Activated CD4-positive, alpha-beta memory T cell treated with anti-CD3 and anti-CD28 coated beads for 36 hours (primary cell): ENCODE data around the gene KRT33B. TPM values are rescaled to one million over a fixed set of nuclear protein-coding genes. Genes with fewer than 3 reads are reported as not detected.

Experiments used
- CTCF ChIA-PET: fragments of 350-600 bp; sonication (Branson Sonifier 250); formaldehyde crosslinking; loops from one replicate; lab custom pipeline; 2021; ENCODE audit warnings: antibody characterized with exemption, inconsistent platforms; lab: Charles Lee
- POLR2A ChIA-PET: fragments of 350-600 bp; sonication (Branson Sonifier 250); formaldehyde crosslinking; loops from one replicate; lab custom pipeline; 2021; ENCODE audit warnings: antibody characterized with exemption; lab: Charles Lee
- DNase-seq: peaks from one replicate; pipeline ENCODE4 v3.0.0-alpha.2; 2020
- H3K27ac Mint-ChIP-seq: one replicate; pipeline ENCODE4 v1.8.0; 2021; ENCODE audit warnings: mixed read lengths
- H3K27me3 Mint-ChIP-seq: one replicate; pipeline ENCODE4 v1.8.0; 2021; ENCODE audit warnings: mixed read lengths
- H3K36me3 Mint-ChIP-seq: one replicate; pipeline ENCODE4 v1.8.0; 2021; ENCODE audit warnings: mixed read lengths
- H3K4me1 Mint-ChIP-seq: one replicate; pipeline ENCODE4 v1.8.0; 2021; ENCODE audit warnings: low read depth, mixed read lengths
- H3K4me3 Mint-ChIP-seq: one replicate; pipeline ENCODE4 v1.8.0; 2021; ENCODE audit warnings: mild to moderate bottlenecking, mixed read lengths
- H3K9me3 Mint-ChIP-seq: one replicate; pipeline ENCODE4 v1.8.0; 2021; ENCODE audit warnings: mixed read lengths
- intact Hi-C: fragments of 100-400 bp; cut with micrococcal nuclease; formaldehyde crosslinking; loops from one replicate; pipeline ENCODE4 v1.15.1; 2023
- total RNA-seq, 2 experiments: library from RNA; stranded (reverse); gene quantifications; one replicate each; pipeline ENCODE4 v1.2.3, GENCODE V29; 2021

The KRT33B gene
- total RNA-seq, 2 experiments from 2014 or later, result not detected

DNA sequence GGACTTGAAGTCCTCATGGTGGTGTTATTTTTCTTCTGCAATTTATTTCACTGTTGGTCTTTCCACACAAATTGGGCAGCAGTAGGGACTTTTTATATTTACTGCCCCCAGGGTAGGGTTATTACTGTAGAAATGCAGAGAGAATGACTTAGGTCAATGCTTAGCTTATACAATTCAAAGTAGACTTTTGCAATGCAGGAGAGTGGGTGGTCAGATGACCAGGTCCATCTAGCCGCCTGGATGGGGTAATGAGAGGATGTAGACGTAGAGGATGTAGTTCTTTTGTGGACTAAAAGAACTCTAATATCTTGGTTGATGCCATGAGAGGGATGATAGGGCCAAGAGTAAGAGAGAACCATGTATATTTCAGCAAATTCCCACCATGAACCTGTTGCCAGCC lies 51.4 kb downstream of the KRT33B start:
- Mint-ChIP-seq H3K4me3 (no peak overlapping the region), H3K4me1 (peaks cover 9% of the 10 kb centered on the region), H3K9me3 (peaks cover 14% of the 10 kb centered on the region), H3K36me3 (peaks cover 6% of the 10 kb centered on the region), H3K27me3 (no peaks in the 10 kb centered on the region), H3K27ac (no peak overlapping the region)
- intact Hi-C loops, result no loop called here
- CTCF ChIA-PET, result no interaction called here
- DNase-seq, result no peak
- POLR2A ChIA-PET, result no interaction called here

DNA sequence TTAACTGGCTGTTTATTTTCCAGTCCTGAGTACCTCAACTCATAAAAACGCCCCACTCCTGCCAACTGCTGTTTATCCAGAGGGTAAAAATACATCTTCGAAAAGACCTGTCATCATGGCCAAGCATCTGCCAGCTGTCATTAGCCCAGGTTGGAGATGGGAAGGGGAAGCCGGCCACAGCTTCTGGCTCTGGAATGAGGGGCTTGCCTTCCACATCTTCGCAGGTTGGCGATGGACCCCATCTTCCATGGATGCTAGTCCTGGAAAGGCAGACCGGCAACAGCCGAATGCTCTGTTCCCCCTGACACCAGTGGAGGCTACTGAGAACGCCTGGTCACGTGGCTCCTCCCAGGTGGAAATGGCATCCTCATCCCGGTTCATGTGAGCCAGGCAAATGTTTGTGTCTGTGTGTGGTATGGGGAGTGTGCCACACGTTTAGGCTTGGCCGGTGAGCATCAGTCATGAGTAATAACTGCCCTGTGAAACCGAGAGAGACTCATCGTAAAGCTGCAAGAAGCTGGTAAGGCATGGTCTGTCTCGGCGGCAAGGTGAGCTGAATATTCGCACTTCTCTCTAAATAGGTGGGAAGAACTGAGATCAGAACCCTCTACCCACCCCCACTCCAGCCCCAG lies 53.7 kb downstream of the KRT33B start:
- intact Hi-C loops, result no loop called here
- DNase-seq, result no peak
- H3K27me3 Mint-ChIP-seq, result no peaks in the 10 kb centered on the region
- ChIA-PET POLR2A (no interaction called here), CTCF (no interaction called here)
- peaks cover 6% of the 10 kb centered on the region for H3K36me3 Mint-ChIP-seq
- H3K4me3 Mint-ChIP-seq, result no peak overlapping the region
- peaks cover 5% of the 10 kb centered on the region for H3K4me1 Mint-ChIP-seq
- no peak overlapping the region for H3K27ac Mint-ChIP-seq
- H3K9me3 Mint-ChIP-seq, result peaks cover 14% of the 10 kb centered on the region

DNA sequence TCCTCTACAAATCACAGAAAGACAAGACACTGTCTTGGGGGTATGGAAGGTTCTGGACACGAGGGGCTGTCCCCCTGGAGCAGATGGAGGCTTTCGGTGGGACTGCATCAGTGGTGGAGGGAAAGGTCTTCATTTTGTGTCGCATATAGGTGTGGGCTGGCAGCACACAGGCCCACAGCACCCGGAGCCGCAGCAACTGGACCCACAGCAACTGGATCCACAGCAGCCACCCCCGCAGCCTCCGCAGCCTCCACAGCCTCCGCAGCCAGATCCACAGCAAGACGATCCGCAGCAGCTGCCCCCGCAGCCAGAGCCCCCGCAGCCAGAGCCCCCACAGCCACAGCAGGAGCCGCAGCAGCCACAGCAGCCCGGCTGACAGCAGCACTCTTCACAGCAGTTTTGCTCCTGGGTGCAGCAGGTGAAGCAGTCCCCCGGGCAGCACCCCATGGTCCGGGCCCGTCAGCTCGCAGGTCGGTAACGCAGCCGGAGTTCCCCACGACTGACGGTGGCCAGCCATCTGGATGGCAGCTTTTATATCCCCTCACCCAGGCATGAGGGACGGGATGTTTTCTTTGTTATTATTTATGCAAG lies 54.3 kb downstream of the KRT33B start, which contains the start of gene KRTAP17-1:
Gene KRTAP17-1, minus strand, starts transcription at position 507 of the 591 bp plus-strand sequence. Its CDS starts 60 bp downstream, at position 447.
- H3K4me3 Mint-ChIP-seq, result no peak within 1 kb of the TSS
- peaks cover 6% of the 10 kb centered on the region for H3K36me3 Mint-ChIP-seq
- intact Hi-C loops, result no loop called here
- POLR2A ChIA-PET, result no interaction called here
- no peak within 1 kb of the TSS for H3K27ac Mint-ChIP-seq
- H3K9me3 Mint-ChIP-seq, result peaks cover 9% of the 10 kb centered on the region
- CTCF ChIA-PET, result no interaction called here
- H3K4me1 Mint-ChIP-seq, result peaks cover 10% of the 10 kb centered on the region
- H3K27me3 Mint-ChIP-seq, result no peaks in the 10 kb centered on the region
- DNase-seq, result no peak

Other genes starting within 250 kb of the KRT33B start
- gene KRTAP4-12, start 245.6 kb downstream of the KRT33B start, total RNA-seq, result not detected
- gene KRTAP4-6, start 229.3 kb downstream of the KRT33B start, total RNA-seq, result not detected
- not detected for gene KRTAP4-5, start 220.0 kb downstream of the KRT33B start, total RNA-seq
- gene KRTAP4-4, start 209.1 kb downstream of the KRT33B start, total RNA-seq, result not detected
- not detected for gene KRTAP4-3, start 201.6 kb downstream of the KRT33B start, total RNA-seq
- gene KRTAP4-2, start 191.6 kb downstream of the KRT33B start, total RNA-seq, result not detected
- gene KRTAP4-1, start 184.9 kb downstream of the KRT33B start, total RNA-seq, result not detected
- gene KRTAP9-1, start 179.9 kb downstream of the KRT33B start, total RNA-seq, result not detected
- gene KRTAP9-2, start 143.2 kb downstream of the KRT33B start, total RNA-seq, result not detected
- gene KRTAP9-3, start 137.4 kb downstream of the KRT33B start, total RNA-seq, result not detected
- gene KRTAP9-8, start 131.8 kb downstream of the KRT33B start, total RNA-seq, result not detected
- not detected for gene KRTAP9-4, start 120.1 kb downstream of the KRT33B start, total RNA-seq
- gene KRTAP9-9, start 114.4 kb downstream of the KRT33B start, total RNA-seq, result not detected
- gene KRTAP9-6, start 104.4 kb downstream of the KRT33B start, total RNA-seq, result not detected
- not detected for gene KRTAP9-7, start 94.1 kb downstream of the KRT33B start, total RNA-seq
- gene KRTAP29-1, start 67.0 kb downstream of the KRT33B start, total RNA-seq, result not detected
- gene KRTAP16-1, start 60.5 kb downstream of the KRT33B start, total RNA-seq, result not detected
- not detected for gene KRTAP17-1, start 54.1 kb downstream of the KRT33B start, total RNA-seq
- gene KRT33A, start 19.0 kb downstream of the KRT33B start, total RNA-seq, result not detected
- not detected for gene KRT34, start 12.5 kb upstream of the KRT33B start, total RNA-seq
- gene KRT31, start 27.8 kb upstream of the KRT33B start, total RNA-seq, result not detected
- not detected for gene KRT37, start 54.8 kb upstream of the KRT33B start, total RNA-seq
- gene KRT38, start 71.2 kb upstream of the KRT33B start, total RNA-seq, result not detected
- not detected for gene KRT32, start 97.6 kb upstream of the KRT33B start, total RNA-seq
- not detected for gene KRT35, start 111.3 kb upstream of the KRT33B start, total RNA-seq
- gene KRT36, start 120.1 kb upstream of the KRT33B start, total RNA-seq, result not detected
- not detected for gene KRT13, start 135.8 kb upstream of the KRT33B start, total RNA-seq
- not detected for gene KRT15, start 149.1 kb upstream of the KRT33B start, total RNA-seq
- not detected for gene KRT19, start 158.5 kb upstream of the KRT33B start, total RNA-seq
- not detected for gene KRT9, start 202.2 kb upstream of the KRT33B start, total RNA-seq
- not detected for gene KRT14, start 217.1 kb upstream of the KRT33B start, total RNA-seq
- not detected for gene KRT16, start 243.0 kb upstream of the KRT33B start, total RNA-seq